Cerebellar cortex (tissue), 1 donor: ENCODE data around the gene MOB1A.
"Not testable (repeated sequence)": the region's sequence is repeated elsewhere in the genome, so short reads cannot be mapped to it uniquely, and the experiment has no call there.

Experiments used
- DNase-seq: peaks from one replicate; pipeline ENCODE4 v3.0.0-alpha.2; 2015; ENCODE audit warnings: low spot score

MOB1A gene

GRCh38 chr2:74178211-74179062, at the start of gene MOB1A:
TSS of gene MOB1A (minus strand) at chr2:74178879. CDS start at chr2:74178674, 205 bp downstream.
- peak; percentile 99 for DNase-seq

- no peak for DNase-seq
These were observed 49.0 kb upstream of the MOB1A start for GRCh38 chr2:74227646-74228045.

- peak; percentile 87 for DNase-seq
These were observed 48.1 kb upstream of the MOB1A start for GRCh38 chr2:74226648-74227213.

- DNase-seq: no peak
These were observed 47.2 kb upstream of the MOB1A start for GRCh38 chr2:74225698-74226459.

- DNase-seq: no peak
These were observed 45.5 kb upstream of the MOB1A start for GRCh38 chr2:74223941-74224770.

GRCh38 chr2:74222300-74222650, 43.6 kb upstream of the MOB1A start:
- no peak for DNase-seq

- DNase-seq: no peak
These were observed 43.1 kb upstream of the MOB1A start for GRCh38 chr2:74221604-74222299.

GRCh38 chr2:74221091-74221490, 42.4 kb upstream of the MOB1A start:
- DNase-seq: no peak

- DNase-seq: no peak
These were observed 41.3 kb upstream of the MOB1A start for GRCh38 chr2:74219846-74220486.

- no peak for DNase-seq
These were observed 38.0 kb upstream of the MOB1A start for GRCh38 chr2:74216642-74217041.

- not testable (repeated sequence) for DNase-seq
These were observed 37.1 kb upstream of the MOB1A start for GRCh38 chr2:74215771-74216170.

- no peak for DNase-seq
These were observed 34.2 kb upstream of the MOB1A start for GRCh38 chr2:74212702-74213410.

GRCh38 chr2:74206180-74206688, 27.6 kb upstream of the MOB1A start:
- DNase-seq: no peak

- no peak for DNase-seq
These were observed 26.9 kb upstream of the MOB1A start for GRCh38 chr2:74205596-74205995.

GRCh38 chr2:74205113-74205512, 26.4 kb upstream of the MOB1A start:
- DNase-seq: no peak

- no peak for DNase-seq
These were observed 25.8 kb upstream of the MOB1A start for GRCh38 chr2:74204436-74204835.

GRCh38 chr2:74201596-74201995, 22.9 kb upstream of the MOB1A start:
- no peak for DNase-seq

- DNase-seq: no peak
These were observed 22.5 kb upstream of the MOB1A start for GRCh38 chr2:74201196-74201595.

- no peak for DNase-seq
These were observed 21.2 kb upstream of the MOB1A start for GRCh38 chr2:74199871-74200305.

- no peak for DNase-seq
These were observed 20.6 kb upstream of the MOB1A start for GRCh38 chr2:74199275-74199701.
